ES-I3 (cell line): ENCODE data around the gene PSMC2.
A peak's percentile ranks its signal among the peaks of the same experiment; 100 is the strongest.

Source experiments
- H3K36me3 ChIP-seq: 2 replicates; pipeline ENCODE4 v1.6.1; 2013; ENCODE audit warnings: mild to moderate bottlenecking, low read length, control low read depth, moderate library complexity; ENCODE audit not compliant: insufficient read depth
- H3K4me1 ChIP-seq: 2 replicates; pipeline ENCODE4 v1.6.1; 2013; ENCODE audit warnings: mild to moderate bottlenecking, control low read depth, low read length; ENCODE audit not compliant: insufficient read depth
- H3K9ac ChIP-seq: 2 replicates; pipeline ENCODE4 v1.6.1; 2013; ENCODE audit warnings: low read depth, mild to moderate bottlenecking, low read length, moderate library complexity
- H3K9me3 ChIP-seq: 2 replicates; pipeline ENCODE4 v1.6.1; 2013; ENCODE audit warnings: mild to moderate bottlenecking, low read length, moderate library complexity; ENCODE audit not compliant: control insufficient read depth, insufficient read depth

The PSMC2 gene

DNA sequence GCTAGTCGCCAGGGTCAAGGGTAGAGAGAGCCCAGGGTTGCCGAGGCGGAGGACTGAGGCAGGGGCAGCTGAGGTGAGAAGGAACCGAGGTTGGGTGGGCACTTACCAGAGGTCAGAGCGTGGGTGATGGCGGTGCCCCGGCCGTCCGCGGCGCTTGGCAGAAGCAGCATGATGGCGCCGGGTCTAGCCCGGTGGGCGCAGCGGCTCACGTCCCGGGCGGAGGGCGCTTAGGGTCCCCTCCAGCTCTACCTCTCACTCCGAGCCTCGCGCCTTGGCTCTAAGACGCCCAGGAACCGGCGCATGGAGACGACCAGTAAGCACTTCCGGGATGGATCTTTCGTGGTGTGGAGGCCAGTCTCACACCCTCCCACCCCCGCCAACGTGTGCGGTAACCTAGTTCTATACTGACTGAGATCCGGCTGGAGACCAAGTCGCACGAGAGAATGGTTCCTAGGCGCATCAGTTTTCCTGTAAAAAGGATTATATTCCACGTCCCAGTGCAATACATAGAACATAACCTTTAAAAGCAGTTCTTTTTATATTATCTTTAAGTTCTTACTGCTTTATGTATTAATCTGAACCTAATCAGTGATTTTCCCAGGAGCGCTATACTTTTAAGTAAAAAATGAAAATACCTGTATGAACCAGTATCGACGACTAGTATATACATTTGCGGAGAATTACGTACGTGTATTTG is 2.8 kb upstream of the PSMC2 start, which contains the start of gene DNAJC2:
Gene DNAJC2, minus strand, starts transcription at position 315 of the 697 bp plus-strand sequence. Its CDS starts 145 bp downstream, at position 170.
- Histone ChIP-seq H3K9me3 (no peaks in the 10 kb centered on the region), H3K4me1 (peaks cover 4% of the 10 kb centered on the region; the same call in 1 of the 2 replicates), H3K36me3 (peaks cover 7% of the 10 kb centered on the region; the same call in 1 of the 2 replicates), H3K9ac (peak within 1 kb of the TSS; percentile 97)

GRCh38 chr7:103346396-103346795 is 1.0 kb upstream of the PSMC2 start:
- H3K4me1 ChIP-seq = peaks cover 4% of the 10 kb centered on the region; the same call in 1 of the 2 replicates
- H3K9ac ChIP-seq = no peak overlapping the region
- H3K36me3 ChIP-seq = peaks cover 4% of the 10 kb centered on the region; the same call in 1 of the 2 replicates
- H3K9me3 ChIP-seq = no peaks in the 10 kb centered on the region

GRCh38 chr7:103348452-103348851 is 1.0 kb downstream of the PSMC2 start:
- H3K9me3 ChIP-seq = no peaks in the 10 kb centered on the region
- H3K4me1 ChIP-seq = peaks cover 1% of the 10 kb centered on the region; the same call in 1 of the 2 replicates
- H3K36me3 ChIP-seq = no peaks in the 10 kb centered on the region; the same call in 1 of the 2 replicates
- peak overlapping the region; percentile 95; the same call in 1 of the 2 replicates for H3K9ac ChIP-seq

- Histone ChIP-seq H3K36me3 (no peaks in the 10 kb centered on the region; the same call in 1 of the 2 replicates), H3K4me1 (no peaks in the 10 kb centered on the region), H3K9ac (peak overlapping the region; percentile 95; the same call in 1 of the 2 replicates), H3K9me3 (no peaks in the 10 kb centered on the region)
Observed at GRCh38 chr7:103348959-103349358, 1.5 kb downstream of the PSMC2 start.

DNA sequence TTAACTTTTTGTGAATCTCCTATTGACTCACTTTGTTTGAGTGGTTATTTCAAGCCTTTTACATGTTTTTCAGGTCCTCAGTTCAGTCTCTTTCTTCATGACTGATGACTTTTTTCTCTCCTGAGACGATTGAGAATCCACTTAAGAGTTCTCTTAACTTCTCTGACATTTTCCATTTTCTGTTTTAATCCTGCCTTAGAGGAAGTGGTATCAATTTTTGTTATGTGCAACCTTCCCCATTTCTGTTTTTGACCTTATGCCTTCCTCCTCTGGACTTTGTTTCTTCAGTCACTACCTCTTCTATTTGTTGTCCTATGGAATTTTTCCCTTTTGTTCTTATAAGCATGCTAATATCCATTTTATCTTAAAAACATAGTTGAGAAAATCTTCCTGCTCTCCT is 2.4 kb downstream of the PSMC2 start:
- H3K9ac ChIP-seq = no peak overlapping the region
- no peaks in the 10 kb centered on the region; the same call in 1 of the 2 replicates for H3K36me3 ChIP-seq
- no peaks in the 10 kb centered on the region for H3K9me3 ChIP-seq
- no peaks in the 10 kb centered on the region for H3K4me1 ChIP-seq

- no peaks in the 10 kb centered on the region for H3K4me1 ChIP-seq
- H3K9ac ChIP-seq = no peak overlapping the region
- peaks cover 17% of the 10 kb centered on the region for H3K36me3 ChIP-seq
- H3K9me3 ChIP-seq = no peaks in the 10 kb centered on the region
Observed at GRCh38 chr7:103369432-103369831, 22.0 kb downstream of the PSMC2 start.

GRCh38 chr7:103373866-103374643 is 26.6 kb downstream of the PSMC2 start:
- Histone ChIP-seq H3K36me3 (no peaks in the 10 kb centered on the region), H3K9ac (no peak overlapping the region), H3K9me3 (no peaks in the 10 kb centered on the region), H3K4me1 (no peaks in the 10 kb centered on the region)

DNA sequence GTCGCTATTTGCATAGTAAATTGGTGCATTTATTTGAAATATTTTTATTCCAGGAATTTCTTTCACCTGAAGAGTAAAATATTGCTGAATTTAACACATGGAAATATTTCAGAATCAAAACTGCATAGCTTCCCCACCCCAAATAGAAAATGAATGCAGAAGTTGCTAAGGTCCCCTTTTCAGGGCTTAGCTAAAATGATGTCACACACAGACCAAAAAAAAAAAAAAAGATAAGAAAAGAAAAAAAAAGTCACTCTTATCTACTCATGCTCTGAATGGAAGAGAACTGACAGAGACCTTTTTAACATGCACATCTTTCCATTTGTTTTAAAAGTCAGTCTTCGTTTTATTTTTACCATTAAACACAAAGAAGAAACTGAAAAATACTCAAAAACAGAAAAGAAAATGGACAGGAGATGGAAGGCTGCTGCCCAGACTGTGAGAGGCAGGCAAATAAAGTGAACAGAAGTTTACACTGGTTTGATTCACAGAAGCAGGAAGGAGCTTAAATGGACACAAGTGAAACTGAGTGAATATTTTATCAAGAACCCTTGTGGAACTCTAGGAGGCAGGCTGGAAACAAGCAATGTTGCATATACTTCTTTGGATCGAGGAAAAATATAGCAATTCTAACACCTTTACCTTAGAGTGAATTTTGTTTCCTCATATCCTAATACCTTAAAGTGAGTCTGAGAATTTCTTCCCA is 32.0 kb downstream of the PSMC2 start:
- Histone ChIP-seq H3K9me3 (no peaks in the 10 kb centered on the region), H3K36me3 (no peaks in the 10 kb centered on the region), H3K9ac (no peak overlapping the region), H3K4me1 (no peaks in the 10 kb centered on the region)

DNA sequence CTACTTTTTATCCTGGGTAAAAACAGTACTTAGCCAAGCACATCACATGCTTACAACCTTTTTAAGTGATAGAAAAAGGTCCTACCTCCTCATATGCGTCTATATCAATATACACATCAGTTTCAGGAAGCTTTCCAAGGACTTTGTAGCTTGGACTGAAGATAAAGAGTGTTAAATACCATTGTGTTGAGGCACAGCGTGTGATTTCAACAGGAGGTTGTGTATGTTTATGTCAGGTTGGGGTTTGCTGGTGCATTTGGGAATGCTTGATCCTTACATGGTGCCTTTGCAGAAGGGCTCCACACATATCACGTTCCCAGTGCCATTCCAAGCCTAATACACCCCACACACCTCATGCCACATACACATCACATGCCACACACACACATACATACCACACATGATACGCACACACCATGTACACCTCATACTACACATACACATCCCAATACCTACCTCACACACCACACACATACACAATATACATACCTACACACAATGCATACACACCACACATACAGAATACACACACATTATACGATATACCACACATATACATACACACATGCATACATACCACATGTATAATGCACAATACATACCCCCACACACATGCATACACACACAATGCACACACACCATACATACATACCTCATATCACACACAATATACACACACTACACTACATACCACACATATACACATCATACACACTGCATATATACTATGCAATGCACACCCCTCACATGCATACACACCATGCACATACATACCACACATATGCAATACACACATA is 33.1 kb downstream of the PSMC2 start:
- Histone ChIP-seq H3K9ac (no peak overlapping the region), H3K9me3 (no peaks in the 10 kb centered on the region), H3K36me3 (no peaks in the 10 kb centered on the region), H3K4me1 (no peaks in the 10 kb centered on the region)

DNA sequence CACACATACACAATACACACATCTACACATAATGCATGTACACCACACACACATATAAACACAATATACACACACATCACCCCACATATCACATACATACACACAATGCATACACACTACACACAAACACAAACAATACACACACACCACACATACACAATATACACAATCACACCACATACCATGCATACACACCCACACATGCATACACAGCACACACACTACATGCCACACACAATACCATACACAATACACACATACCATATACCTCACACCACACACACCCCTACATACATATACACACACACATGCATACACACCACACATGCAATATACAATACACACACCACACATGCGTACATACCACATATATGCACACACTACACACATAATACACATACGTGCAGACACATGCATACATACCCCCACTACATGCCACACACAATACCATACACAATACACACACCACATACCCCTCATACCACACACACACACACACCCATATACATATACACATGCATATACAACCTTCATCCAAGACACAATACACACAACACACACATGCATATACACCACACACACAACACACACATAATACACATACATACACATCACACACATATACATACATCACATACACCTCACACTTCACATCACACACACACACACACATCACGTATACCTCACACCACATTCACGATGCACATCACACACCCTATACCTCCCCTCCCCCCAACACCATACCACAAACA is 34.0 kb downstream of the PSMC2 start:
- Histone ChIP-seq H3K9ac (no peak overlapping the region), H3K36me3 (no peaks in the 10 kb centered on the region), H3K9me3 (no peaks in the 10 kb centered on the region), H3K4me1 (no peaks in the 10 kb centered on the region)

DNA sequence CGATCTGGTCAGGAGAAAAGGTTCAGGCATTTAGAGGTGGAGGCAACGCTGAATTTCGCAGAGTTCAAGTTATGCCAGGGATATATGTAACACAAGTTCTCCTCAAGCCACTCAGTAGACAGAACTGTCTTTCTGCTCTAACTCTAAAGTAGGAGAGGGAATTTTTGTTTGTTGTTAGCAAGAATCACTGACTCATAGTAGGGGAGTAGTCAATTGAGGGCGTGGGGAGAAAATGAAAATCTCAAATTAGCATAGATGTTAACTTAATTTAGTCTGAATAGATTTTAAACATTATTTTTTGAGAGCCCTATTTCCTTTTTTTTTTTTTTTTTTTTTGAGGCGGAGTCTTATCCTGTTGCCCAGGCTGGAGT is 34.6 kb downstream of the PSMC2 start:
- Histone ChIP-seq H3K9me3 (no peaks in the 10 kb centered on the region), H3K4me1 (no peaks in the 10 kb centered on the region), H3K36me3 (no peaks in the 10 kb centered on the region), H3K9ac (no peak overlapping the region)

- no peak overlapping the region for H3K9ac ChIP-seq
- H3K36me3 ChIP-seq = no peaks in the 10 kb centered on the region
- no peaks in the 10 kb centered on the region for H3K4me1 ChIP-seq
- no peaks in the 10 kb centered on the region for H3K9me3 ChIP-seq
Observed at GRCh38 chr7:103387242-103387641, 39.8 kb downstream of the PSMC2 start.

DNA sequence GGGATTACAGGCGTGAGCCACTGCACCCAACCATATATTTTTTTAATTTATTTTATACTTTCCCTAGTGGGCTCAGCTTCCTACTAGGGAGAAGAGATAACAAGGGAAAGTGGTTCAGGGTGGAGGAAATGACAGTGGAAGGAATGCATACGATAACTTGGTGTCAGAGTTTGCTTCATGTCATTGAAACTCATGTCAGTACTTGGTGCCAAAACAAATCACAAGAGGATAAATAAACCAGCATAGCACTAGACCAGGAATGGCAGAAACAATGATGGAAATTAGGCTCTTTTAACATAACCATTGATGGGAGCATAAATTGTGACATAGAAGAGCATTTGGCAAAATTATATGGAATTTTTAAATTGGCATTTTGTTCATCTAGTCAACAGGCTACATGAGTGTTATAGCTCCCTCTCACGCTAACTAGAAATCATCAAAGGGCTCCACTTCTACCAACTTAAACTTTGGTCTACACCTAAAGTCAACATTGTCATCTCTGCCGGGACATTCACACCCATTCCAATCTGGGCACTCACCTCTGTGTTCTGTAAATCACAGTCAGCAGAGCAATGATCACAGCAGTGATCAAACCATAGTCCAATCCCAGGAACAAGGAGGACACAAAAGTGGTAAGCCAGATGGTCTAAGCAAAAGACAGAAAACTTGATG is 41.2 kb downstream of the PSMC2 start:
- no peaks in the 10 kb centered on the region for H3K36me3 ChIP-seq
- H3K9me3 ChIP-seq = no peaks in the 10 kb centered on the region
- H3K4me1 ChIP-seq = no peaks in the 10 kb centered on the region
- H3K9ac ChIP-seq = no peak overlapping the region
